HG02970 (cell line): ENCODE data around the gene TMPRSS11F.
"Not testable (repeated sequence)": the region's sequence is repeated elsewhere in the genome, so short reads cannot be mapped to it uniquely, and the experiment has no call there.

ENCODE experiments used
- ATAC-seq: cut with Tn5 transposase; IDR thresholded peaks from one replicate; pipeline ENCODE4 v1.9.1; 2021; ENCODE audit warnings: mild to moderate bottlenecking, moderate library complexity, moderate number of reproducible peaks; ENCODE audit not compliant: unreplicated experiment, low FRiP score

Gene TMPRSS11F

GRCh38 chr4:68129793-68130192 is at the start of gene TMPRSS11F:
TSS of gene TMPRSS11F (minus strand) at chr4:68129869. CDS start at chr4:68129820, 49 bp downstream.
- no peak for ATAC-seq

GRCh38 chr4:68176904-68177303 is 47.2 kb upstream of the TMPRSS11F start:
- no peak for ATAC-seq

- ATAC-seq: no peak
Measured at GRCh38 chr4:68176500-68176899, 46.8 kb upstream of the TMPRSS11F start.

- no peak for ATAC-seq
Measured at GRCh38 chr4:68175562-68176155, 46.0 kb upstream of the TMPRSS11F start.

- ATAC-seq: not testable (repeated sequence)
Measured at GRCh38 chr4:68174389-68174788, 44.7 kb upstream of the TMPRSS11F start.

- ATAC-seq: not testable (repeated sequence)
Measured at GRCh38 chr4:68172147-68172546, 42.5 kb upstream of the TMPRSS11F start.

- ATAC-seq: no peak
Measured at GRCh38 chr4:68167706-68168105, 38.0 kb upstream of the TMPRSS11F start.

GRCh38 chr4:68167166-68167565 is 37.5 kb upstream of the TMPRSS11F start:
- no peak for ATAC-seq

GRCh38 chr4:68163754-68164153 is 34.1 kb upstream of the TMPRSS11F start:
- no peak for ATAC-seq

GRCh38 chr4:68162196-68162595 is 32.5 kb upstream of the TMPRSS11F start:
- no peak for ATAC-seq

GRCh38 chr4:68152411-68152810 is 22.7 kb upstream of the TMPRSS11F start:
- ATAC-seq: no peak

- no peak for ATAC-seq
Measured at GRCh38 chr4:68148800-68149685, 19.4 kb upstream of the TMPRSS11F start.

GRCh38 chr4:68147079-68147478 is 17.4 kb upstream of the TMPRSS11F start:
- no peak for ATAC-seq

- ATAC-seq: no peak
Measured at GRCh38 chr4:68145261-68145660, 15.6 kb upstream of the TMPRSS11F start.

- no peak for ATAC-seq
Measured at GRCh38 chr4:68141852-68142251, 12.2 kb upstream of the TMPRSS11F start.

- no peak for ATAC-seq
Measured at GRCh38 chr4:68132342-68132741, 2.7 kb upstream of the TMPRSS11F start.

- ATAC-seq: no peak
Measured at GRCh38 chr4:68124262-68124661, 5.4 kb downstream of the TMPRSS11F start.

- ATAC-seq: no peak
Measured at GRCh38 chr4:68123525-68123924, 6.1 kb downstream of the TMPRSS11F start.

- no peak for ATAC-seq
Measured at GRCh38 chr4:68119921-68120320, 9.7 kb downstream of the TMPRSS11F start.

- ATAC-seq: no peak
Measured at GRCh38 chr4:68110441-68110840, 19.2 kb downstream of the TMPRSS11F start.

- no peak for ATAC-seq
Measured at GRCh38 chr4:68109868-68110267, 19.8 kb downstream of the TMPRSS11F start.

GRCh38 chr4:68082758-68083157 is 46.9 kb downstream of the TMPRSS11F start:
- no peak for ATAC-seq
